Effector memory CD4-positive, alpha-beta T cell (primary cell): ENCODE results near the gene UQCRQ.

Experiments used
- DNase-seq, 3 donors: peaks; one replicate each; pipeline ENCODE4 v3.0.0-alpha.2; 2020
- H3K27ac ChIP-seq: 2 replicates; pipeline ENCODE4 v1.7.0; 2013; ENCODE audit warnings: mild to moderate bottlenecking, low read length, moderate library complexity; ENCODE audit not compliant: insufficient read depth, poor library complexity, severe bottlenecking
- H3K27me3 ChIP-seq: replicated peaks from 2 replicates; pipeline ENCODE4 v1.7.0; 2013; ENCODE audit warnings: mild to moderate bottlenecking, low read length; ENCODE audit not compliant: insufficient read depth, control insufficient read depth, poor library complexity, severe bottlenecking
- H3K36me3 ChIP-seq: 2 replicates; pipeline ENCODE4 v1.7.0; 2013; ENCODE audit warnings: mild to moderate bottlenecking, low read length, moderate library complexity; ENCODE audit not compliant: control insufficient read depth, insufficient read depth
- H3K4me1 ChIP-seq: 2 replicates; pipeline ENCODE4 v1.7.0; 2013; ENCODE audit warnings: low read length, mild to moderate bottlenecking; ENCODE audit not compliant: control insufficient read depth, insufficient read depth, poor library complexity, severe bottlenecking
- H3K4me3 ChIP-seq: 2 replicates; pipeline ENCODE4 v1.7.0; 2013; ENCODE audit warnings: low read length, low read depth, mild to moderate bottlenecking; ENCODE audit not compliant: insufficient read depth, poor library complexity, severe bottlenecking
- H3K9me3 ChIP-seq: 2 replicates; pipeline ENCODE4 v1.7.0; 2013; ENCODE audit warnings: mild to moderate bottlenecking, low read length, moderate library complexity; ENCODE audit not compliant: control insufficient read depth

Gene UQCRQ

GRCh38 chr5:132825033-132825833 lies 41.2 kb upstream of the UQCRQ start:
- no peaks in the 10 kb centered on the region for H3K36me3 ChIP-seq
- H3K9me3 ChIP-seq: no peaks in the 10 kb centered on the region
- H3K27me3 ChIP-seq: peaks cover 29% of the 10 kb centered on the region
- no peak overlapping the region for H3K27ac ChIP-seq
- H3K4me1 ChIP-seq: peaks cover 7% of the 10 kb centered on the region
- DNase-seq: no peak
- H3K4me3 ChIP-seq: peak overlapping the region; percentile 49

- H3K4me3 ChIP-seq: peak overlapping the region; percentile 49
- H3K4me1 ChIP-seq: peaks cover 10% of the 10 kb centered on the region
- H3K27me3 ChIP-seq: peaks cover 29% of the 10 kb centered on the region
- no peaks in the 10 kb centered on the region for H3K9me3 ChIP-seq
- H3K36me3 ChIP-seq: no peaks in the 10 kb centered on the region
- no peak overlapping the region for H3K27ac ChIP-seq
- DNase-seq: no peak
Measured at GRCh38 chr5:132825834-132826391, 40.5 kb upstream of the UQCRQ start.

GRCh38 chr5:132826424-132827082 lies 39.9 kb upstream of the UQCRQ start:
- Histone ChIP-seq H3K4me1 (peaks cover 10% of the 10 kb centered on the region), H3K27me3 (peaks cover 35% of the 10 kb centered on the region), H3K27ac (no peak overlapping the region), H3K36me3 (no peaks in the 10 kb centered on the region), H3K9me3 (no peaks in the 10 kb centered on the region), H3K4me3 (no peak overlapping the region)
- no peak for DNase-seq

- peaks cover 10% of the 10 kb centered on the region for H3K4me1 ChIP-seq
- H3K9me3 ChIP-seq: no peaks in the 10 kb centered on the region
- H3K4me3 ChIP-seq: no peak overlapping the region
- no peaks in the 10 kb centered on the region for H3K36me3 ChIP-seq
- H3K27me3 ChIP-seq: peaks cover 35% of the 10 kb centered on the region
- no peak for DNase-seq
- H3K27ac ChIP-seq: no peak overlapping the region
Measured at GRCh38 chr5:132827943-132828673, 38.3 kb upstream of the UQCRQ start.

GRCh38 chr5:132828846-132829494 lies 37.5 kb upstream of the UQCRQ start:
- Histone ChIP-seq H3K4me3 (no peak overlapping the region), H3K4me1 (peaks cover 10% of the 10 kb centered on the region), H3K27ac (no peak overlapping the region), H3K27me3 (peaks cover 35% of the 10 kb centered on the region), H3K9me3 (no peaks in the 10 kb centered on the region), H3K36me3 (no peaks in the 10 kb centered on the region)
- DNase-seq: no peak

GRCh38 chr5:132829742-132830435 lies 36.6 kb upstream of the UQCRQ start:
- peaks cover 35% of the 10 kb centered on the region for H3K27me3 ChIP-seq
- DNase-seq: peak; percentile 41 to 46 (median 46)

GRCh38 chr5:132830436-132831094 lies 35.9 kb upstream of the UQCRQ start, which contains the start of gene SHROOM1:
TSS of gene SHROOM1 (minus strand) at chr5:132830647. CDS start at chr5:132826140, 4,507 bp downstream.
- Histone ChIP-seq H3K4me3 (peak within 1 kb of the TSS; percentile 53), H3K36me3 (no peaks in the 10 kb centered on the region), H3K4me1 (peaks cover 8% of the 10 kb centered on the region), H3K27ac (no peak within 1 kb of the TSS), H3K9me3 (no peaks in the 10 kb centered on the region), H3K27me3 (peaks cover 29% of the 10 kb centered on the region)
- DNase-seq: no peak

More at GRCh38 chr5:132829742-132830435, 36.6 kb upstream of the UQCRQ start:
- H3K27ac ChIP-seq: no peak overlapping the region
- H3K4me3 ChIP-seq: peak overlapping the region; percentile 53
- no peaks in the 10 kb centered on the region for H3K9me3 ChIP-seq
- H3K4me1 ChIP-seq: peaks cover 10% of the 10 kb centered on the region
- no peaks in the 10 kb centered on the region for H3K36me3 ChIP-seq

GRCh38 chr5:132831095-132831860 lies 35.2 kb upstream of the UQCRQ start:
- H3K27ac ChIP-seq: no peak overlapping the region
- H3K4me3 ChIP-seq: no peak overlapping the region
- DNase-seq: no peak
- no peaks in the 10 kb centered on the region for H3K36me3 ChIP-seq
- peaks cover 8% of the 10 kb centered on the region for H3K4me1 ChIP-seq
- H3K27me3 ChIP-seq: peaks cover 23% of the 10 kb centered on the region
- H3K9me3 ChIP-seq: no peaks in the 10 kb centered on the region
